B cell (primary cell): ENCODE results near the gene LEMD3.

Experiments used
- EZH2 ChIP-seq: IDR thresholded peaks from 2 replicates; pipeline ENCODE4 v1.6.1; 2012; ENCODE audit warnings: borderline replicate concordance, low read depth, mild to moderate bottlenecking, moderate library complexity, low read length; ENCODE audit not compliant: insufficient read depth, poor library complexity, severe bottlenecking
- TF ChIP-seq, protein P1 (sequence below): fragments of 200-600 bp; IDR thresholded peaks from one replicate; pipeline ENCODE4 v1.8.0; 2022; ENCODE audit warnings: antibody characterized with exemption, mild to moderate bottlenecking

GRCh38 chr12:65259501-65259900 is 90.1 kb downstream of the LEMD3 start:
- TF ChIP-seq, protein P1, sequence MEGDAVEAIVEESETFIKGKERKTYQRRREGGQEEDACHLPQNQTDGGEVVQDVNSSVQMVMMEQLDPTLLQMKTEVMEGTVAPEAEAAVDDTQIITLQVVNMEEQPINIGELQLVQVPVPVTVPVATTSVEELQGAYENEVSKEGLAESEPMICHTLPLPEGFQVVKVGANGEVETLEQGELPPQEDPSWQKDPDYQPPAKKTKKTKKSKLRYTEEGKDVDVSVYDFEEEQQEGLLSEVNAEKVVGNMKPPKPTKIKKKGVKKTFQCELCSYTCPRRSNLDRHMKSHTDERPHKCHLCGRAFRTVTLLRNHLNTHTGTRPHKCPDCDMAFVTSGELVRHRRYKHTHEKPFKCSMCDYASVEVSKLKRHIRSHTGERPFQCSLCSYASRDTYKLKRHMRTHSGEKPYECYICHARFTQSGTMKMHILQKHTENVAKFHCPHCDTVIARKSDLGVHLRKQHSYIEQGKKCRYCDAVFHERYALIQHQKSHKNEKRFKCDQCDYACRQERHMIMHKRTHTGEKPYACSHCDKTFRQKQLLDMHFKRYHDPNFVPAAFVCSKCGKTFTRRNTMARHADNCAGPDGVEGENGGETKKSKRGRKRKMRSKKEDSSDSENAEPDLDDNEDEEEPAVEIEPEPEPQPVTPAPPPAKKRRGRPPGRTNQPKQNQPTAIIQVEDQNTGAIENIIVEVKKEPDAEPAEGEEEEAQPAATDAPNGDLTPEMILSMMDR: no peak
- no peak for TF ChIP-seq EZH2
